Measurements from ENCODE around the gene MDK.
A peak's percentile ranks its signal among the peaks of the same experiment; 100 is the strongest.

DNA sequence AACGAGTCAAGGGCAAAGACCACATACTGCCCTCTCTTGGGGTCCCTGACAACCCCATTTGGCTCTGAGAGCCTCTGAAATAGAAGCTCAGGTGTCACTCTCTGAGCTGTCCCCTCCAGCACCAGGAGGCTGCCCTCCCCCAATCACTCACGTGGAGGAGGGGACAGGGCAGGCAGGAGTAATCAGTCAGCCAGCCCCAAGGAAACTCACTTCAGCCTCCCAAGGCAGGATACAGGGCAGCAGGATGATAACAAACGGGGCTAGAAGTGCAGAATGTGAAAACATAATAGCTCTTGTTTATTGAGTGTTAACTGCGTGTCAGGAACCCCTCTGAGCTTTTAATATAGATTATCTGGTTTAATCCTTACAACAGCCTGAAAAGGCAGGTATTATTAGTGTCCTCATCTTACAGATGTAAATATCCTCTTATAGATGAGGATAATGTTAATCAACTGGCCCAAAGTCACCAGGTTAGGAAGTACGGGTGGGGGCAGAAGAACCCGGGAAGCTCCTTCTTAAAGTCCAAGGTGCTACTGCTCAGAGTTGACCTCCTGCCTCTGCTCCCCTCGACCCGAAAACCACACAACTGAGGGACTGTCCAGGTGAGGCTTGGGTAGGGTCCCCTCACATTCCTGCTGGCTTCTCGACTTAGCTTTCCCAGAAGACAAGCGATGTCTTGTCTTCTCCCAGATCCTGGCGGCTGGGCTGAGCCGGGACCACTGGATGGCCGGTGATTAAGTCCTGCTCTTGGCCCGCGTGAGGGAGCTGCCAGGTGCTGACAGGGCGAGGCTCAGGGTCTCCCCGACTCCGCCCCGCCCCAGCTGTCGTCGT, 7.4 kb downstream of the MDK start:
- TF ChIP-seq, protein P1, sequence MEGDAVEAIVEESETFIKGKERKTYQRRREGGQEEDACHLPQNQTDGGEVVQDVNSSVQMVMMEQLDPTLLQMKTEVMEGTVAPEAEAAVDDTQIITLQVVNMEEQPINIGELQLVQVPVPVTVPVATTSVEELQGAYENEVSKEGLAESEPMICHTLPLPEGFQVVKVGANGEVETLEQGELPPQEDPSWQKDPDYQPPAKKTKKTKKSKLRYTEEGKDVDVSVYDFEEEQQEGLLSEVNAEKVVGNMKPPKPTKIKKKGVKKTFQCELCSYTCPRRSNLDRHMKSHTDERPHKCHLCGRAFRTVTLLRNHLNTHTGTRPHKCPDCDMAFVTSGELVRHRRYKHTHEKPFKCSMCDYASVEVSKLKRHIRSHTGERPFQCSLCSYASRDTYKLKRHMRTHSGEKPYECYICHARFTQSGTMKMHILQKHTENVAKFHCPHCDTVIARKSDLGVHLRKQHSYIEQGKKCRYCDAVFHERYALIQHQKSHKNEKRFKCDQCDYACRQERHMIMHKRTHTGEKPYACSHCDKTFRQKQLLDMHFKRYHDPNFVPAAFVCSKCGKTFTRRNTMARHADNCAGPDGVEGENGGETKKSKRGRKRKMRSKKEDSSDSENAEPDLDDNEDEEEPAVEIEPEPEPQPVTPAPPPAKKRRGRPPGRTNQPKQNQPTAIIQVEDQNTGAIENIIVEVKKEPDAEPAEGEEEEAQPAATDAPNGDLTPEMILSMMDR (IDR thresholded peaks at IDR 0.05; ENCODE audit: poor library complexity) = no peak
- TF ChIP-seq EZH2 (IDR thresholded peaks at IDR 0.05; ENCODE audit: borderline replicate concordance) (peak; percentile 14), EZH2phosphoT487 (IDR thresholded peaks at IDR 0.05; ENCODE audit: low read depth, severe bottlenecking, unreplicated experiment) (no peak)
